ENCODE measurements around the gene TRERF1.

Gene TRERF1

GRCh38 chr6:42300701-42301100 lies 151.0 kb downstream of the TRERF1 start:
- no peak overlapping the region for H3K4me3 ChIP-seq (ENCODE audit: low read depth, low read length)
- H3K9ac ChIP-seq (ENCODE audit: low read depth, low read length) = no peak overlapping the region
- no peak overlapping the region for H3K27ac ChIP-seq (ENCODE audit: low read depth, low read length)
- peaks cover 18% of the 10 kb centered on the region for H3K36me3 ChIP-seq (ENCODE audit: control insufficient read depth, insufficient read depth, low read length)
- H3K9me3 ChIP-seq (ENCODE audit: control insufficient read depth, insufficient read depth, low read length) = no peaks in the 10 kb centered on the region
- H3K27me3 ChIP-seq (ENCODE audit: control insufficient read depth, insufficient read depth, low read length) = no peaks in the 10 kb centered on the region
- peaks cover 27% of the 10 kb centered on the region for H3K4me1 ChIP-seq (ENCODE audit: control insufficient read depth, insufficient read depth, low read length)

GRCh38 chr6:42300185-42300584 lies 151.5 kb downstream of the TRERF1 start:
- Histone ChIP-seq H3K36me3 (ENCODE audit: control insufficient read depth, insufficient read depth, low read length) (peaks cover 18% of the 10 kb centered on the region), H3K4me3 (ENCODE audit: low read depth, low read length) (no peak overlapping the region), H3K4me1 (ENCODE audit: control insufficient read depth, insufficient read depth, low read length) (peaks cover 26% of the 10 kb centered on the region), H3K9ac (ENCODE audit: low read depth, low read length) (no peak overlapping the region), H3K27me3 (ENCODE audit: control insufficient read depth, insufficient read depth, low read length) (no peaks in the 10 kb centered on the region), H3K9me3 (ENCODE audit: control insufficient read depth, insufficient read depth, low read length) (no peaks in the 10 kb centered on the region), H3K27ac (ENCODE audit: low read depth, low read length) (no peak overlapping the region)

DNA sequence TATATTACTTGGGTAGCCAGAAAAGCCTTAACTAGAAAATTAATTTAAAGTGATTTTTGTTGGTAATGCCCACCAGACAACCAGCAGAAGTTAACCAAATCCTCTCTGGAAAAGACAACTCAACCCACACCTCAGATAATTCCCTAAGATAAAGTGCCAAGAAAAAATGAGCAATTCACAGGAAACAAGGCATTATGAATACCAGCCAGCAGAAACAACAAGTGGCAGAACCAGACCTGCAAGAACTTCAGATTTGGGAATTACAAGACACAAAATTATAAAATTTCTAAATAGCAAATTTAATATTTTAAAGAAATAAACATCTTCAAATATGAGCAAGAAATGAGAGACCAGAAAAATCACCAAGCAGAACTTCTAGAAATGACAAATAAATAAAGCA lies 154.1 kb downstream of the TRERF1 start:
- Histone ChIP-seq H3K36me3 (ENCODE audit: control insufficient read depth, insufficient read depth, low read length) (peaks cover 22% of the 10 kb centered on the region), H3K9ac (ENCODE audit: low read depth, low read length) (no peak overlapping the region), H3K27ac (ENCODE audit: low read depth, low read length) (no peak overlapping the region), H3K27me3 (ENCODE audit: control insufficient read depth, insufficient read depth, low read length) (no peaks in the 10 kb centered on the region), H3K4me1 (ENCODE audit: control insufficient read depth, insufficient read depth, low read length) (peaks cover 13% of the 10 kb centered on the region), H3K4me3 (ENCODE audit: low read depth, low read length) (no peak overlapping the region), H3K9me3 (ENCODE audit: control insufficient read depth, insufficient read depth, low read length) (no peaks in the 10 kb centered on the region)

DNA sequence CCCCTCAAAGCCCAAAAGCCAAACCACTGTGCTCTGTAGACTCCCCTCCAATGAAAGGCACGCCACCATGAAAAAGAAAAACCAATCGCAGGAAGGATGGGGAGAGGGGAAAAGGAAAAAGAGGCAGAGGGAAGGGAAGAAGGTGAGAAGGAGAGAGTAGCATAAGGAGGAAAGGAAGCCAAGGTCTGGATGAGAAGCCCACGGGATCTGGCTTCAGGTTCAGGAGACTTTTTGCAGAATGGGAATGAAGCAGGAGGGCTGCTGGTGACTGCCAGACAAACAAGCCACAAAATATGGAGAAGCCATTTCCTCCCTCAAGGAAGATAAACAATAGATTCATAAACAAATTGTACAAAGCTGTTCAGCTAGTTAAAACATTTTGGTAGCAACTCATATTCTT lies 155.1 kb downstream of the TRERF1 start:
- Histone ChIP-seq H3K36me3 (ENCODE audit: control insufficient read depth, insufficient read depth, low read length) (peaks cover 22% of the 10 kb centered on the region), H3K4me1 (ENCODE audit: control insufficient read depth, insufficient read depth, low read length) (peaks cover 2% of the 10 kb centered on the region), H3K27ac (ENCODE audit: low read depth, low read length) (no peak overlapping the region), H3K9ac (ENCODE audit: low read depth, low read length) (no peak overlapping the region), H3K9me3 (ENCODE audit: control insufficient read depth, insufficient read depth, low read length) (no peaks in the 10 kb centered on the region), H3K4me3 (ENCODE audit: low read depth, low read length) (no peak overlapping the region), H3K27me3 (ENCODE audit: control insufficient read depth, insufficient read depth, low read length) (no peaks in the 10 kb centered on the region)

- Histone ChIP-seq H3K9ac (ENCODE audit: low read depth, low read length) (no peak overlapping the region), H3K4me3 (ENCODE audit: low read depth, low read length) (no peak overlapping the region), H3K36me3 (ENCODE audit: control insufficient read depth, insufficient read depth, low read length) (peaks cover 26% of the 10 kb centered on the region), H3K27me3 (ENCODE audit: control insufficient read depth, insufficient read depth, low read length) (no peaks in the 10 kb centered on the region), H3K9me3 (ENCODE audit: control insufficient read depth, insufficient read depth, low read length) (no peaks in the 10 kb centered on the region), H3K4me1 (ENCODE audit: control insufficient read depth, insufficient read depth, low read length) (no peaks in the 10 kb centered on the region), H3K27ac (ENCODE audit: low read depth, low read length) (no peak overlapping the region)
Observed at GRCh38 chr6:42295677-42296076, 156.0 kb downstream of the TRERF1 start.

DNA sequence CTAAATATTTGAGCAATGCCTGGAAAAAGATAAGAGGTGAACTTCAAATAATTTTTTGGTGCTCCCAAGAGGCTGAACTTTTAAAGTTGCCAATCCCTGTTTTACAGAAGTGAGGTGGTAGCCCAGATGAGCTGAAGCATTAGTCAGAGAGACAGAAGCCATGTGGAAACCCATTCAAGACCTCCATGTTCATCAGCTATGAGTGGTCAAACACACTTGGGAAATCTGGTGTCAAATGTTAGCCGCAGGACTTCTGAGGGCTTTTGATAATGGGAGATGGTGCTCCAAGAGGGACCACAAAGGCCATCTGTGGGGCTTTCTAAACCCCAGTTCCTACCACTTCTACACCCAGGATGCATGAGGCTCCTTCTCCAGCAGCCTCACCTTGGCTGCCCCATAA lies 156.5 kb downstream of the TRERF1 start:
- H3K4me1 ChIP-seq (ENCODE audit: control insufficient read depth, insufficient read depth, low read length) = no peaks in the 10 kb centered on the region
- no peak overlapping the region for H3K9ac ChIP-seq (ENCODE audit: low read depth, low read length)
- no peak overlapping the region for H3K4me3 ChIP-seq (ENCODE audit: low read depth, low read length)
- no peaks in the 10 kb centered on the region for H3K27me3 ChIP-seq (ENCODE audit: control insufficient read depth, insufficient read depth, low read length)
- peaks cover 21% of the 10 kb centered on the region for H3K36me3 ChIP-seq (ENCODE audit: control insufficient read depth, insufficient read depth, low read length)
- no peaks in the 10 kb centered on the region for H3K9me3 ChIP-seq (ENCODE audit: control insufficient read depth, insufficient read depth, low read length)
- H3K27ac ChIP-seq (ENCODE audit: low read depth, low read length) = no peak overlapping the region

DNA sequence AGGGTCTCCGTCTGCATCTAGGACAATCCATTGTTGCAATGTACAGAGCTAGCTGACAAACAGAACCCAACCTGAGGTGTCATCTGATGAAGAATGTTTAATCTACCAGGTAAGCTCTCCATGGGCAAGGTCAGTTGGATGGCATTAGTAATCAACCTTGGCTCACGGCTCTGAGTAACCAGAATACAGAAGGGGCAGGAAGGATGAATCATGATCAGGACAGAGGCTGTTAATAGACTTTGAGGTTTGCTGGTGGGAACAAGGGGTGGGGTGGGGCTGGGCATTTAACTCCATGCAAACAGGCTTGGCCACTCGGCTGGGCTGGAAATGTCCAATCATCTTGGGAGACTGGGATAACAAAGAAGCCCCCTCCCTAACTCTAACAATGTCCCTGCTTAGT lies 157.0 kb downstream of the TRERF1 start:
- Histone ChIP-seq H3K9ac (ENCODE audit: low read depth, low read length) (no peak overlapping the region), H3K4me3 (ENCODE audit: low read depth, low read length) (no peak overlapping the region)

GRCh38 chr6:42293386-42293977 lies 158.2 kb downstream of the TRERF1 start:
- Histone ChIP-seq H3K27me3 (ENCODE audit: control insufficient read depth, insufficient read depth, low read length) (no peaks in the 10 kb centered on the region), H3K9me3 (ENCODE audit: control insufficient read depth, insufficient read depth, low read length) (no peaks in the 10 kb centered on the region), H3K4me3 (ENCODE audit: low read depth, low read length) (no peak overlapping the region), H3K4me1 (ENCODE audit: control insufficient read depth, insufficient read depth, low read length) (no peaks in the 10 kb centered on the region), H3K9ac (ENCODE audit: low read depth, low read length) (no peak overlapping the region), H3K36me3 (ENCODE audit: control insufficient read depth, insufficient read depth, low read length) (peaks cover 9% of the 10 kb centered on the region), H3K27ac (ENCODE audit: low read depth, low read length) (no peak overlapping the region)

More for the DNA sequence above, 157.0 kb downstream of the TRERF1 start:
- H3K36me3 ChIP-seq (ENCODE audit: control insufficient read depth, insufficient read depth, low read length) = peaks cover 17% of the 10 kb centered on the region
- no peaks in the 10 kb centered on the region for H3K4me1 ChIP-seq (ENCODE audit: control insufficient read depth, insufficient read depth, low read length)
- no peaks in the 10 kb centered on the region for H3K9me3 ChIP-seq (ENCODE audit: control insufficient read depth, insufficient read depth, low read length)
- no peak overlapping the region for H3K27ac ChIP-seq (ENCODE audit: low read depth, low read length)
- H3K27me3 ChIP-seq (ENCODE audit: control insufficient read depth, insufficient read depth, low read length) = no peaks in the 10 kb centered on the region

- H3K36me3 ChIP-seq (ENCODE audit: control insufficient read depth, insufficient read depth, low read length) = peaks cover 9% of the 10 kb centered on the region
- no peak overlapping the region for H3K9ac ChIP-seq (ENCODE audit: low read depth, low read length)
- H3K27ac ChIP-seq (ENCODE audit: low read depth, low read length) = no peak overlapping the region
- no peaks in the 10 kb centered on the region for H3K9me3 ChIP-seq (ENCODE audit: control insufficient read depth, insufficient read depth, low read length)
- no peaks in the 10 kb centered on the region for H3K27me3 ChIP-seq (ENCODE audit: control insufficient read depth, insufficient read depth, low read length)
- H3K4me3 ChIP-seq (ENCODE audit: low read depth, low read length) = no peak overlapping the region
- no peaks in the 10 kb centered on the region for H3K4me1 ChIP-seq (ENCODE audit: control insufficient read depth, insufficient read depth, low read length)
Observed at GRCh38 chr6:42292004-42292740, 159.6 kb downstream of the TRERF1 start.

DNA sequence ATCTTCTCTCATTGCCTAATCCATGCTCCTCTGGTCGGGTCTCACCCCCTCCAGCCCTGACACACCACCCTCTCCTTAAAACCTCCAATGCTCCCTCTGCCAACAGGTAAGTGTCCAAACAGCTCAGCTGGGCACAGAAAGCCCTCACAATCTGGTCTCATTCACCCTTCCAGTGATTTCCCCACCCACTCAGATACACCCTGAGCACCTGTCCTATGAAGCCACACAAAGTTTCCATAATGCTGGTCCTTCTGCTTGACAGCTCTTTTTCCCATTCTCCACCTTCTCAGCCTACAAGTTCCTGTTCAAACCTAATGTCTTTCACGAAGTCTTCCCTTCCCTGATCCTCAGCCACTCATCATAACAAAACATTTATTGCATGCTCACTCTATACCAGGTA lies 164.0 kb downstream of the TRERF1 start:
- Histone ChIP-seq H3K4me3 (ENCODE audit: low read depth, low read length) (no peak overlapping the region), H3K9ac (ENCODE audit: low read depth, low read length) (no peak overlapping the region), H3K27me3 (ENCODE audit: control insufficient read depth, insufficient read depth, low read length) (no peaks in the 10 kb centered on the region), H3K4me1 (ENCODE audit: control insufficient read depth, insufficient read depth, low read length) (no peaks in the 10 kb centered on the region), H3K9me3 (ENCODE audit: control insufficient read depth, insufficient read depth, low read length) (no peaks in the 10 kb centered on the region; the same call in 1 of the 2 replicates), H3K36me3 (ENCODE audit: control insufficient read depth, insufficient read depth, low read length) (peaks cover 5% of the 10 kb centered on the region; the same call in 1 of the 2 replicates), H3K27ac (ENCODE audit: low read depth, low read length) (no peak overlapping the region)

- Histone ChIP-seq H3K4me1 (ENCODE audit: control insufficient read depth, insufficient read depth, low read length) (peaks cover 7% of the 10 kb centered on the region; the same call in 1 of the 2 replicates), H3K36me3 (ENCODE audit: control insufficient read depth, insufficient read depth, low read length) (no peaks in the 10 kb centered on the region), H3K27ac (ENCODE audit: low read depth, low read length) (no peak overlapping the region), H3K4me3 (ENCODE audit: low read depth, low read length) (no peak overlapping the region), H3K9ac (ENCODE audit: low read depth, low read length) (no peak overlapping the region), H3K9me3 (ENCODE audit: control insufficient read depth, insufficient read depth, low read length) (no peaks in the 10 kb centered on the region; the same call in 1 of the 2 replicates), H3K27me3 (ENCODE audit: control insufficient read depth, insufficient read depth, low read length) (no peaks in the 10 kb centered on the region)
Observed at GRCh38 chr6:42281570-42281969, 170.2 kb downstream of the TRERF1 start.
